HepG2 (cell line): ENCODE data around the gene AGFG1. TPM values are rescaled to one million over a fixed set of nuclear protein-coding genes. Genes with fewer than 3 reads are reported as not detected.

ENCODE experiments used
- CAMTA2 ChIP-seq: sonication (generic); formaldehyde crosslinking; IDR thresholded peaks from 2 replicates; pipeline ENCODE4 v1.4.0; 2020; ENCODE audit warnings: mild to moderate bottlenecking, missing genetic modification reagents, borderline replicate concordance
- ELF1 ChIP-seq: sonication (generic); formaldehyde crosslinking; IDR thresholded peaks from 2 replicates; pipeline ENCODE4 v1.4.0; 2020; ENCODE audit warnings: missing genetic modification reagents
- FLYWCH1 ChIP-seq: sonication (generic); formaldehyde crosslinking; IDR thresholded peaks from 2 replicates; pipeline ENCODE4 v1.8.1; 2023; ENCODE audit warnings: mild to moderate bottlenecking, missing genetic modification reagents
- GATAD1 ChIP-seq: IDR thresholded peaks from 2 replicates; pipeline ENCODE4 v1.6.1; 2016; ENCODE audit warnings: missing genetic modification reagents, missing compliant biosample characterization
- KLF15 ChIP-seq: sonication (generic); formaldehyde crosslinking; IDR thresholded peaks from 2 replicates; pipeline ENCODE4 v1.8.1; 2023; ENCODE audit warnings: borderline replicate concordance, mild to moderate bottlenecking, inconsistent platforms, missing genetic modification reagents, mixed read lengths
- KMT2A ChIP-seq: sonication (generic); formaldehyde crosslinking; IDR thresholded peaks from 2 replicates; pipeline ENCODE4 v1.4.0; 2020; ENCODE audit warnings: missing genetic modification reagents
- MTA1 ChIP-seq: sonication (generic); formaldehyde crosslinking; IDR thresholded peaks from 2 replicates; pipeline ENCODE4 v1.4.0; 2020; ENCODE audit warnings: missing genetic modification reagents, mild to moderate bottlenecking, borderline replicate concordance
- POLR2A ChIP-seq, 2 experiments: IDR thresholded peaks; 2 replicates each; pipeline ENCODE4 v1.6.1; 2011; ENCODE audit warnings: low read depth in 2 of 2, low read length in 2 of 2, mild to moderate bottlenecking in 1 of 2, moderate library complexity in 1 of 2; ENCODE audit not compliant: insufficient read depth in 1 of 2
- RFXANK ChIP-seq: IDR thresholded peaks from 2 replicates; pipeline ENCODE4 v1.6.1; 2016
- TBX2 ChIP-seq: sonication (generic); formaldehyde crosslinking; IDR thresholded peaks from 2 replicates; pipeline ENCODE4 v1.5.0; 2020; ENCODE audit warnings: missing genetic modification reagents, mild to moderate bottlenecking, borderline replicate concordance
- THYN1 ChIP-seq: sonication (generic); formaldehyde crosslinking; IDR thresholded peaks from 2 replicates; pipeline ENCODE4 v1.8.1; 2023; ENCODE audit warnings: low read depth, mild to moderate bottlenecking, moderate library complexity, missing genetic modification reagents, borderline replicate concordance
- TRIM24 ChIP-seq: sonication (generic); formaldehyde crosslinking; IDR thresholded peaks from 2 replicates; pipeline ENCODE4 v1.8.0; 2022; ENCODE audit warnings: mild to moderate bottlenecking, missing genetic modification reagents
- YEATS4 ChIP-seq: sonication (generic); formaldehyde crosslinking; IDR thresholded peaks from 2 replicates; pipeline ENCODE4 v1.4.0; 2020; ENCODE audit warnings: missing genetic modification reagents, borderline replicate concordance
- ZNF143 ChIP-seq: sonication (generic); formaldehyde crosslinking; IDR thresholded peaks from 2 replicates; pipeline ENCODE4 v1.4.0; 2020; ENCODE audit warnings: missing genetic modification reagents
- ZNF292 ChIP-seq: sonication (generic); formaldehyde crosslinking; IDR thresholded peaks from 2 replicates; pipeline ENCODE4 v1.8.1; 2022; ENCODE audit warnings: mild to moderate bottlenecking, low read depth, missing genetic modification reagents, borderline replicate concordance
- ZNF331 ChIP-seq: sonication (generic); formaldehyde crosslinking; IDR thresholded peaks from 2 replicates; pipeline ENCODE4 v1.4.0; 2020; ENCODE audit warnings: missing genetic modification reagents
- ZNF383 ChIP-seq: sonication (generic); formaldehyde crosslinking; IDR thresholded peaks from 2 replicates; pipeline ENCODE4 v1.4.0; 2020; ENCODE audit warnings: missing genetic modification reagents, mild to moderate bottlenecking, borderline replicate concordance
- ZNF446 ChIP-seq: sonication (generic); formaldehyde crosslinking; IDR thresholded peaks from 2 replicates; pipeline ENCODE4 v1.5.0; 2020; ENCODE audit warnings: mild to moderate bottlenecking, missing genetic modification reagents
- ZNF598 ChIP-seq: sonication (generic); formaldehyde crosslinking; IDR thresholded peaks from 2 replicates; pipeline ENCODE4 v1.5.1; 2020; ENCODE audit warnings: mild to moderate bottlenecking, missing genetic modification reagents, borderline replicate concordance
- ZNF746 ChIP-seq: sonication (generic); formaldehyde crosslinking; IDR thresholded peaks from 2 replicates; pipeline ENCODE4 v1.8.0; 2022; ENCODE audit warnings: mild to moderate bottlenecking, missing genetic modification reagents
- ZNF841 ChIP-seq: sonication (generic); formaldehyde crosslinking; IDR thresholded peaks from 2 replicates; pipeline ENCODE4 v1.8.1; 2023; ENCODE audit warnings: missing genetic modification reagents, borderline replicate concordance
- ZSCAN25 ChIP-seq: sonication (generic); formaldehyde crosslinking; IDR thresholded peaks from 2 replicates; pipeline ENCODE4 v1.8.0; 2022; ENCODE audit warnings: mild to moderate bottlenecking, missing genetic modification reagents
- polyA plus RNA-seq, 8 experiments: library from polyadenylated mRNA; depleted of rRNA in 3 of 8; stranded (reverse) in 7 of 8; unstranded in 1 of 8; fragments of >200 nt; fragmentation: Illumina TruSeq in 4 of 8; extraction: Trizol in 4 of 8; gene quantifications; 2 replicates each; pipeline versions ENCODE4 v1.2.1 to v1.2.3, GENCODE V29; 2011 to 2016; ENCODE audit warnings: low read depth in 4 of 8, missing spikeins in 1 of 8, mixed read lengths in 1 of 8; ENCODE audit not compliant: insufficient read depth in 1 of 8
- total RNA-seq, 5 experiments: library from RNA; depleted of rRNA; stranded (reverse); fragments of >200 nt; fragmentation: Illumina TruSeq; extraction: Trizol; gene quantifications; 2 replicates each; pipeline ENCODE4 v1.2.3, GENCODE V29; 2016; ENCODE audit warnings: low read depth in 1 of 5
- TF ChIP-seq, protein P1 (sequence below): fragments of 450-650 bp; IDR thresholded peaks from 2 replicates; pipeline ENCODE4 v1.6.1; 2016
- TF ChIP-seq, protein P2 (sequence below), 2 experiments: fragments of 450-650 bp in 1 of 2; sonication (generic) in 1 of 2; formaldehyde crosslinking; IDR thresholded peaks; 2 replicates each; pipeline versions ENCODE4 v1.5.0 to v1.8.0; 2020 to 2022; ENCODE audit warnings: mild to moderate bottlenecking in 1 of 2, missing genetic modification reagents in 1 of 2
- TF ChIP-seq, protein P3 (sequence below): sonication (generic); formaldehyde crosslinking; IDR thresholded peaks from 2 replicates; pipeline ENCODE4 v1.5.0; 2020; ENCODE audit warnings: missing genetic modification reagents
- TF ChIP-seq, protein P4 (sequence below): sonication (generic); formaldehyde crosslinking; conservative IDR thresholded peaks from 2 replicates; pipeline ENCODE4 v1.4.0; 2020; ENCODE audit warnings: missing genetic modification reagents

The AGFG1 gene
- total and polyA plus RNA-seq, 2 of the 13 experiments (the other 11 are each of a cell fraction or from before 2014, with no cell fraction given) = 145 to 168 TPM

DNA sequence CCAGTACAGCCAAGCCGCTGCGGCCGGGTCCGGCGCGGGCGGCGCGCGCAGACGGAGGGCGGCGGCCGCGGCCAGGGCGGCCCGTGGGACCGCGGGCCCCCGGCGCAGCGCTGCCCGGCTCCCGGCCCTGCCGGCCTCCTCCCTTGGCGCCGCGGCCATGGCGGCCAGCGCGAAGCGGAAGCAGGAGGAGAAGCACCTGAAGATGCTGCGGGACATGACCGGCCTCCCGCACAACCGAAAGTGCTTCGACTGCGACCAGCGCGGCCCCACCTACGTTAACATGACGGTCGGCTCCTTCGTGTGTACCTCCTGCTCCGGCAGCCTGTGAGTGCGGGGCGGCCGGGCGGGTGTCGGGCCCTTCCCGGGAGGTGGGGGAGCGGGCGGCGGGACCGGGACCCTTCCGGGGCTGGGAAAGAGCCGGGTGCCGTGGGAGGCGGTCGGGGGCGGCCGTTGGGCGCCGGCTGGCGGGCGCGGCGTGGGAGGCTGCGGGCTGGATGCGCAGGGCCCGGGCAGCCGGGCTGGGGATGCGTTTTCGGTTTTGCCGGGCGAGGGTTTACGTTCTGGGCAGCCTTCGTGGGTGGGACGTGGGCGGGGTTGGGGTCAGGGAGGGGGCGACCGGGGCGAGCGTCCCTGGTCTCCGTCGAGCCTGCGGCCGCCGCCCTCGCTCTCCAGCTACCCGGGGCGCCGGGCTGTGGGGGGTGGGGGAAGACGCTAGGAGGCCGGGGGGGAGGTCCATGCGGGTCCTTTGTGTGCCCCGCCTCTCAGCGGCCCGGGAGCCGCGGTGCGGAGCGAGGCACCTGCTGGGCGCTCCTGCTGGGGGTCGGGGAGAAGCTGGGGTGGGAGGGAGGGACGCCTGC lies 537 bp downstream of the AGFG1 start (continued):
- TF ChIP-seq MTA1 (CRISPR knock-in tag) (0 out of 2 replicates have a peak, but pooled peaks have one; percentile 4), YEATS4 (CRISPR knock-in tag) (no peak), ZNF143 (CRISPR knock-in tag) (no peak), ZNF598 (CRISPR knock-in tag) (no peak), RFXANK (no peak), ELF1 (CRISPR knock-in tag) (no peak), ZNF746 (no peak), ZNF446 (peak; percentile 59; the same call in 1 of the 2 replicates), KLF15 (CRISPR knock-in tag) (no peak), TRIM24 (CRISPR knock-in tag) (no peak), ZNF383 (CRISPR knock-in tag) (no peak), GATAD1 (CRISPR knock-in tag) (no peak), ZNF331 (CRISPR knock-in tag) (no peak; the same call in 1 of the 2 replicates), POLR2A (IDR thresholded peaks at IDR 0.05; ENCODE audit: insufficient read depth in 1 of 2, low read depth in 2 of 2, low read length in 2 of 2) (0 out of 4 replicates have a peak, but pooled peaks of 1 of the 2 experiments have one; percentile 17), CAMTA2 (no peak), FLYWCH1 (CRISPR knock-in tag) (no peak), KMT2A (no peak), ZSCAN25 (no peak), ZNF841 (CRISPR knock-in tag) (no peak), THYN1 (CRISPR knock-in tag) (no peak), TBX2 (CRISPR knock-in tag) (peak; percentile 24; the same call in 1 of the 2 replicates), ZNF292 (CRISPR knock-in tag) (peak; percentile 5; the same call in 1 of the 2 replicates)
- TF ChIP-seq, protein P1, sequence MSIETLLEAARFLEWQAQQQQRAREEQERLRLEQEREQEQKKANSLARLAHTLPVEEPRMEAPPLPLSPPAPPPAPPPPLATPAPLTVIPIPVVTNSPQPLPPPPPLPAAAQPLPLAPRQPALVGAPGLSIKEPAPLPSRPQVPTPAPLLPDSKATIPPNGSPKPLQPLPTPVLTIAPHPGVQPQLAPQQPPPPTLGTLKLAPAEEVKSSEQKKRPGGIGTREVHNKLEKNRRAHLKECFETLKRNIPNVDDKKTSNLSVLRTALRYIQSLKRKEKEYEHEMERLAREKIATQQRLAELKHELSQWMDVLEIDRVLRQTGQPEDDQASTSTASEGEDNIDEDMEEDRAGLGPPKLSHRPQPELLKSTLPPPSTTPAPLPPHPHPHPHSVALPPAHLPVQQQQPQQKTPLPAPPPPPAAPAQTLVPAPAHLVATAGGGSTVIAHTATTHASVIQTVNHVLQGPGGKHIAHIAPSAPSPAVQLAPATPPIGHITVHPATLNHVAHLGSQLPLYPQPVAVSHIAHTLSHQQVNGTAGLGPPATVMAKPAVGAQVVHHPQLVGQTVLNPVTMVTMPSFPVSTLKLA = no peak
- TF ChIP-seq, protein P2, sequence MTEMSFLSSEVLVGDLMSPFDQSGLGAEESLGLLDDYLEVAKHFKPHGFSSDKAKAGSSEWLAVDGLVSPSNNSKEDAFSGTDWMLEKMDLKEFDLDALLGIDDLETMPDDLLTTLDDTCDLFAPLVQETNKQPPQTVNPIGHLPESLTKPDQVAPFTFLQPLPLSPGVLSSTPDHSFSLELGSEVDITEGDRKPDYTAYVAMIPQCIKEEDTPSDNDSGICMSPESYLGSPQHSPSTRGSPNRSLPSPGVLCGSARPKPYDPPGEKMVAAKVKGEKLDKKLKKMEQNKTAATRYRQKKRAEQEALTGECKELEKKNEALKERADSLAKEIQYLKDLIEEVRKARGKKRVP (CRISPR knock-in tag; IDR thresholded peaks at IDR 0.05) = no peak
- TF ChIP-seq, protein P3, sequence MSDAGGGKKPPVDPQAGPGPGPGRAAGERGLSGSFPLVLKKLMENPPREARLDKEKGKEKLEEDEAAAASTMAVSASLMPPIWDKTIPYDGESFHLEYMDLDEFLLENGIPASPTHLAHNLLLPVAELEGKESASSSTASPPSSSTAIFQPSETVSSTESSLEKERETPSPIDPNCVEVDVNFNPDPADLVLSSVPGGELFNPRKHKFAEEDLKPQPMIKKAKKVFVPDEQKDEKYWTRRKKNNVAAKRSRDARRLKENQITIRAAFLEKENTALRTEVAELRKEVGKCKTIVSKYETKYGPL (CRISPR knock-in tag) = no peak
- TF ChIP-seq, protein P4, sequence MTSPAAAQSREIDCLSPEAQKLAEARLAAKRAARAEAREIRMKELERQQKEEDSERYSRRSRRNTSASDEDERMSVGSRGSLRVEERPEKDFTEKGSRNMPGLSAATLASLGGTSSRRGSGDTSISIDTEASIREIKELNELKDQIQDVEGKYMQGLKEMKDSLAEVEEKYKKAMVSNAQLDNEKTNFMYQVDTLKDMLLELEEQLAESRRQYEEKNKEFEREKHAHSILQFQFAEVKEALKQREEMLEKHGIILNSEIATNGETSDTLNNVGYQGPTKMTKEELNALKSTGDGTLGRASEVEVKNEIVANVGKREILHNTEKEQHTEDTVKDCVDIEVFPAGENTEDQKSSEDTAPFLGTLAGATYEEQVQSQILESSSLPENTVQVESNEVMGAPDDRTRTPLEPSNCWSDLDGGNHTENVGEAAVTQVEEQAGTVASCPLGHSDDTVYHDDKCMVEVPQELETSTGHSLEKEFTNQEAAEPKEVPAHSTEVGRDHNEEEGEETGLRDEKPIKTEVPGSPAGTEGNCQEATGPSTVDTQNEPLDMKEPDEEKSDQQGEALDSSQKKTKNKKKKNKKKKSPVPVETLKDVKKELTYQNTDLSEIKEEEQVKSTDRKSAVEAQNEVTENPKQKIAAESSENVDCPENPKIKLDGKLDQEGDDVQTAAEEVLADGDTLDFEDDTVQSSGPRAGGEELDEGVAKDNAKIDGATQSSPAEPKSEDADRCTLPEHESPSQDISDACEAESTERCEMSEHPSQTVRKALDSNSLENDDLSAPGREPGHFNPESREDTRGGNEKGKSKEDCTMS (CRISPR knock-in tag) = no peak
